GM21786 (cell line): ENCODE results near the gene MRPL21.
"Not testable (repeated sequence)": the region's sequence is repeated elsewhere in the genome, so short reads cannot be mapped to it uniquely, and the experiment has no call there.

Experiments used
- ATAC-seq: cut with Tn5 transposase; IDR thresholded peaks from one replicate; pipeline ENCODE4 v1.9.1; 2021; ENCODE audit not compliant: unreplicated experiment

The MRPL21 gene

GRCh38 chr11:68870470-68870869 is 33.2 kb downstream of the MRPL21 start:
- ATAC-seq = no peak

GRCh38 chr11:68868221-68868835 is 35.3 kb downstream of the MRPL21 start:
- no peak for ATAC-seq

- ATAC-seq = no peak
These were observed 36.6 kb downstream of the MRPL21 start for GRCh38 chr11:68867066-68867465.

GRCh38 chr11:68865241-68865640 is 38.4 kb downstream of the MRPL21 start:
- no peak for ATAC-seq

- ATAC-seq = no peak
These were observed 39.9 kb downstream of the MRPL21 start for GRCh38 chr11:68863553-68864265.

- ATAC-seq = no peak
These were observed 41.2 kb downstream of the MRPL21 start for GRCh38 chr11:68862421-68862820.

- no peak for ATAC-seq
These were observed 44.5 kb downstream of the MRPL21 start for GRCh38 chr11:68859123-68859522.

- no peak for ATAC-seq
These were observed 46.5 kb downstream of the MRPL21 start for GRCh38 chr11:68857037-68857586.

- not testable (repeated sequence) for ATAC-seq
These were observed 47.1 kb downstream of the MRPL21 start for GRCh38 chr11:68856425-68857030.

- ATAC-seq = no peak
These were observed 48.2 kb downstream of the MRPL21 start for GRCh38 chr11:68855205-68855981.

GRCh38 chr11:68854273-68854958 is 49.2 kb downstream of the MRPL21 start:
- no peak for ATAC-seq

GRCh38 chr11:68852628-68853027 is 51.0 kb downstream of the MRPL21 start:
- no peak for ATAC-seq

- ATAC-seq = no peak
These were observed 55.2 kb downstream of the MRPL21 start for GRCh38 chr11:68848429-68848828.

- ATAC-seq = no peak
These were observed 56.2 kb downstream of the MRPL21 start for GRCh38 chr11:68847395-68847794.

- ATAC-seq = no peak
These were observed 58.2 kb downstream of the MRPL21 start for GRCh38 chr11:68845351-68846002.

- ATAC-seq = no peak
These were observed 58.8 kb downstream of the MRPL21 start for GRCh38 chr11:68844801-68845200.

- no peak for ATAC-seq
These were observed 59.3 kb downstream of the MRPL21 start for GRCh38 chr11:68844376-68844775.

- no peak for ATAC-seq
These were observed 59.8 kb downstream of the MRPL21 start for GRCh38 chr11:68843703-68844312.

GRCh38 chr11:68843052-68843561 is 60.5 kb downstream of the MRPL21 start:
- no peak for ATAC-seq
